ENCODE data around the gene TNS3.
"Not testable (repeated sequence)": the region's sequence is repeated elsewhere in the genome, so short reads cannot be mapped to it uniquely, and the experiment has no call there.

TNS3 gene

DNA sequence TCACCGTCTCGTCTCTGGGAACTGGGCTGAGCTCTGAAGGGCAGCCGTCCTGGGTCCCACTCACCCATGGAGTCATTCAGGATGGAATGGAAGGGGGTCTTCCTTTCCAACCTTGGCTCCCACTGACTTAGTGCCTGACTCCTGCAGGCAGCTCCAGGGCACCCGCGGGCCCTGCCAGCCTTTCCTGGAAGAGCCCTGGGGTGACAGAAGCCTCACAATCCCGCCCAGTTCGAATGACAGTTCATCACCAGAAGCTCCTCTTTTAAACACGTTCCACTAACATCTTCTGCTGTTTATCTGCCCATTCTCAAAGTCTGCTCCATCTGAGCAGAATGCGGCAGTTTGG, 110.6 kb downstream of the TNS3 start:
- DNase-seq: no peak
- TF ChIP-seq CTCF (IDR thresholded peaks at IDR 0.05): no peak
- Mint-ChIP-seq H3K36me3 (ENCODE audit: low read depth) (peaks cover 23% of the 10 kb centered on the region), H3K4me3 (no peak overlapping the region), H3K27me3 (ENCODE audit: low read depth, poor library complexity) (peaks cover 4% of the 10 kb centered on the region), H3K27ac (peak overlapping the region; percentile 29), H3K9me3 (peaks cover 14% of the 10 kb centered on the region), H3K4me1 (peaks cover 41% of the 10 kb centered on the region)

- peaks cover 4% of the 10 kb centered on the region for H3K27me3 Mint-ChIP-seq (ENCODE audit: low read depth, poor library complexity)
- H3K9me3 Mint-ChIP-seq: peaks cover 14% of the 10 kb centered on the region
- peak overlapping the region; percentile 92 for H3K27ac Mint-ChIP-seq
- peaks cover 38% of the 10 kb centered on the region for H3K4me1 Mint-ChIP-seq
- TF ChIP-seq CTCF (IDR thresholded peaks at IDR 0.05): no peak
- no peak overlapping the region for H3K4me3 Mint-ChIP-seq
- peaks cover 26% of the 10 kb centered on the region for H3K36me3 Mint-ChIP-seq (ENCODE audit: low read depth)
- DNase-seq: no peak
Observed at GRCh38 chr7:47470567-47471357, 111.1 kb downstream of the TNS3 start.

- not testable (repeated sequence) for H3K27ac Mint-ChIP-seq; DNase-seq; H3K27me3 Mint-ChIP-seq (ENCODE audit: low read depth, poor library complexity); H3K4me3 Mint-ChIP-seq
- peaks cover 36% of the 10 kb centered on the region for H3K4me1 Mint-ChIP-seq
- H3K36me3 Mint-ChIP-seq (ENCODE audit: low read depth): peaks cover 32% of the 10 kb centered on the region
- peaks cover 14% of the 10 kb centered on the region for H3K9me3 Mint-ChIP-seq
Observed at GRCh38 chr7:47469846-47470245, 112.1 kb downstream of the TNS3 start.

DNA sequence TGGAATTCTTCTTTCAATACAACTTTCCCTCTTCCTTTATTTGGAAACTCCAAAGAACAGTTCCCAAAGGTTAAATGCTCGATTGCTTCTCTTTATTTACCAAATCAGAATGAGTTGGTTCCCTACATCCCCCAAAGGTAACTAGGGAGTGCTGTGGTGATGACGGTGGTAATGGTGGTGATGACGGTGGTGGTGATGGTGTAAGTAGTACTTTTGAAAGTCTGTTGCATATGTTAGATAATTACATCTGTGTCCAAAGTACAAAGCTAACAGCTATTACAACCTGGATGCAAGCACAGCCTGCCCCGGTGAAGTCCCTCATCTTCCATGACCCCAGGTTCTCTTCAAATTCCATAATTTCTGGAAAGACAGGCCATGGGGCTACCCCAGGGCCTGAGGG, 115.1 kb downstream of the TNS3 start:
- no peak for DNase-seq
- H3K27ac Mint-ChIP-seq: no peak overlapping the region
- H3K36me3 Mint-ChIP-seq (ENCODE audit: low read depth): peaks cover 35% of the 10 kb centered on the region
- no peak overlapping the region for H3K4me3 Mint-ChIP-seq
- TF ChIP-seq CTCF (IDR thresholded peaks at IDR 0.05): no peak
- H3K9me3 Mint-ChIP-seq: peaks cover 14% of the 10 kb centered on the region
- H3K27me3 Mint-ChIP-seq (ENCODE audit: low read depth, poor library complexity): peaks cover 4% of the 10 kb centered on the region
- H3K4me1 Mint-ChIP-seq: peaks cover 31% of the 10 kb centered on the region

DNA sequence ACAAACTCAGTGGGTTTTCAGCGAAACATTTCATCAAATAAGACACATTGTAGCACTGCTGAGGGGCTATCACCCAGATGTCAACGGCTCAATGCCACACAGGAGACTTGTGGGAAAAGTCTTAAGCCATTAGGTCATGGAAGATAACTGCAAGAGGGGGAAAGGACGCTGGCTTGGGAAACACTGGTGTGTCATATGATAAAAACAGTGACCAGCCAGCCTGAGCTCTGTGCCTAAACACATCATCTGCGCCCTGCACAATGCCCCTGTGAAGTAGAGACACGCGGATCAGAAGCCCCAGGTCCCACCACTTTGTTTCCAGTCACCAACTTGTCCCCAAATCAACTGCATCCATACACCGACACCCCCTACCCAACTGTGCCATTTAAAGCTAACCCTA, 116.7 kb downstream of the TNS3 start:
- Mint-ChIP-seq H3K4me1 (peaks cover 20% of the 10 kb centered on the region), H3K9me3 (peaks cover 14% of the 10 kb centered on the region), H3K27me3 (ENCODE audit: low read depth, poor library complexity) (peaks cover 10% of the 10 kb centered on the region), H3K36me3 (ENCODE audit: low read depth) (peaks cover 32% of the 10 kb centered on the region), H3K27ac (no peak overlapping the region), H3K4me3 (no peak overlapping the region)
- TF ChIP-seq CTCF (IDR thresholded peaks at IDR 0.05): no peak
- no peak for DNase-seq

DNA sequence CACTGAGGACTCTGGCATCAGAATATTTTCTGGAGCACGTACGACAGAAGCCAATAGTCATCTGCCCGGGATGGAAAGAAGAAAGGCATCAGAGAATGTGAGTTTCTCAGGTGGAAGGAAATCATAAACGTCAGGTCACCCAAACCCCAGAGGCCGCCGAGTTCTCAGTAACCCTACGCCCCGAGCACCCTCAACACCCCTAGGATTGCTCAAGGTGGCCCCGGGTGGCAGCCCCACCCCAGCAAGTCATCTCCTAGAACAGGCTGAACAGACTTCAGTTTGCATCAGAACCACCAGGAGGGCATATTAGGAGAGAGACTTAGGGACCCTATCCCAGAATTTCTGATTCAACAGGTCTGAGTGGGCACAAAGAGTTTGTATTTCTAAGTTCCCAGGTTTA, 117.6 kb downstream of the TNS3 start:
- Mint-ChIP-seq H3K9me3 (peaks cover 8% of the 10 kb centered on the region), H3K4me1 (peaks cover 16% of the 10 kb centered on the region), H3K4me3 (no peak overlapping the region), H3K36me3 (ENCODE audit: low read depth) (peaks cover 24% of the 10 kb centered on the region), H3K27ac (no peak overlapping the region), H3K27me3 (ENCODE audit: low read depth, poor library complexity) (peaks cover 10% of the 10 kb centered on the region)
- no peak for DNase-seq
- TF ChIP-seq CTCF (IDR thresholded peaks at IDR 0.05): no peak

All from nephron progenitor cell (in vitro differentiated cells).